ENCODE data around the gene UBL4B. TPM values are rescaled to one million over a fixed set of nuclear protein-coding genes. Genes with fewer than 3 reads are reported as not detected.

Gene UBL4B
- total and polyA plus RNA-seq, 10 donors, result not detected

- Histone ChIP-seq H3K27ac (peak overlapping the region in 1 of 8 donors; percentile 55), H3K9me3 (no peaks in the 10 kb centered on the region), H3K4me1 (peaks cover 11 to 63% (median 42%) of the 10 kb centered on the region in 6 donors), H3K27me3 (replicated peaks in 1 of 7) (peaks cover 0 to 36% (median 13%) of the 10 kb centered on the region in 7 donors), H3K36me3 (no peaks in the 10 kb centered on the region), H3K4me3 (no peak overlapping the region)
- DNase-seq, result peak; percentile 66
- intact Hi-C loops (cut with DNase I; ENCODE audit: low total_unique reads), result no loop called here
- 46 to 56% (median 51%) methylated on average over 14 to 15 of the region's 15 CpGs for WGBS, 5 donors
- TF ChIP-seq POLR2A (IDR thresholded peaks at IDR 0.05) (no peak), CTCF (IDR thresholded peaks at IDR 0.05 in 8 of 11, conservative IDR thresholded peaks at IDR 0.05 in 3 of 11) (peak; percentile 49 to 81 (median 71))
These were observed 24.2 kb upstream of the UBL4B start for GRCh38 chr1:110087812-110088738.

- intact Hi-C loops (cut with DNase I; ENCODE audit: low total_unique reads), result no loop called here
- TF ChIP-seq POLR2AphosphoS5 (IDR thresholded peaks at IDR 0.05) (no peak), CTCF (IDR thresholded peaks at IDR 0.05 in 8 of 11, conservative IDR thresholded peaks at IDR 0.05 in 3 of 11) (no peak), POLR2A (IDR thresholded peaks at IDR 0.05) (no peak)
- Histone ChIP-seq H3K27ac (peak overlapping the region in 5 of 8 donors; percentile 18 to 55 (median 36)), H3K4me3 (no peak overlapping the region), H3K36me3 (no peaks in the 10 kb centered on the region), H3K9me3 (no peaks in the 10 kb centered on the region), H3K27me3 (replicated peaks in 1 of 7) (peaks cover 0 to 28% (median 11%) of the 10 kb centered on the region in 7 donors), H3K4me1 (peaks cover 11 to 55% (median 34%) of the 10 kb centered on the region in 6 donors)
- 71 to 85% (median 80%) methylated on average over 6 to 10 of the region's 10 CpGs for WGBS, 5 donors
- DNase-seq, result peak; percentile 61
These were observed 23.4 kb upstream of the UBL4B start for GRCh38 chr1:110088739-110089316.

GRCh38 chr1:110089561-110090275 is 22.5 kb upstream of the UBL4B start:
- H3K4me3 ChIP-seq, result no peak overlapping the region
- no peak for TF ChIP-seq CTCF (IDR thresholded peaks at IDR 0.05 in 8 of 11, conservative IDR thresholded peaks at IDR 0.05 in 3 of 11)
- TF ChIP-seq POLR2AphosphoS5 (IDR thresholded peaks at IDR 0.05), result peak; percentile 31 to 35 (median 35)
- TF ChIP-seq POLR2A (IDR thresholded peaks at IDR 0.05), result no peak
- DNase-seq, result peak; percentile 73
- H3K36me3 ChIP-seq, result no peaks in the 10 kb centered on the region
- no peaks in the 10 kb centered on the region for H3K9me3 ChIP-seq
- 29 to 49% (median 42%) methylated on average over 6 to 7 of the region's 7 CpGs for WGBS, 5 donors
- intact Hi-C loops (cut with DNase I; ENCODE audit: low total_unique reads), result no loop called here
- H3K27me3 ChIP-seq (replicated peaks in 1 of 7), result peaks cover 0 to 19% (median 2%) of the 10 kb centered on the region in 7 donors
- peak overlapping the region in 7 of 8 donors; percentile 1 to 55 (median 36) for H3K27ac ChIP-seq
- peaks cover 7 to 46% (median 26%) of the 10 kb centered on the region in 6 donors for H3K4me1 ChIP-seq

Measured in spleen (tissue), 11 donors.